Breast epithelium (tissue), 3 donors: ENCODE data around the gene SDR39U1.

Source experiments
- POLR2A ChIP-seq: fragments of 450-650 bp; IDR thresholded peaks from one replicate; pipeline ENCODE4 v1.6.1; 2016; ENCODE audit warnings: antibody characterized with exemption, mild to moderate bottlenecking, moderate library complexity
- POLR2AphosphoS5 ChIP-seq, 3 donors: sonication (generic); formaldehyde crosslinking; IDR thresholded peaks; one replicate each; pipeline ENCODE4 v1.6.1; 2017; ENCODE audit warnings: antibody characterized with exemption in 3 of 3
- TF ChIP-seq, protein P1 (sequence below), 3 donors: fragments of 450-650 bp; IDR thresholded peaks; one replicate each; pipeline ENCODE4 v1.5.1; 2016 to 2017; ENCODE audit warnings: antibody characterized with exemption in 3 of 3, mild to moderate bottlenecking in 3 of 3, moderate library complexity in 3 of 3

DNA sequence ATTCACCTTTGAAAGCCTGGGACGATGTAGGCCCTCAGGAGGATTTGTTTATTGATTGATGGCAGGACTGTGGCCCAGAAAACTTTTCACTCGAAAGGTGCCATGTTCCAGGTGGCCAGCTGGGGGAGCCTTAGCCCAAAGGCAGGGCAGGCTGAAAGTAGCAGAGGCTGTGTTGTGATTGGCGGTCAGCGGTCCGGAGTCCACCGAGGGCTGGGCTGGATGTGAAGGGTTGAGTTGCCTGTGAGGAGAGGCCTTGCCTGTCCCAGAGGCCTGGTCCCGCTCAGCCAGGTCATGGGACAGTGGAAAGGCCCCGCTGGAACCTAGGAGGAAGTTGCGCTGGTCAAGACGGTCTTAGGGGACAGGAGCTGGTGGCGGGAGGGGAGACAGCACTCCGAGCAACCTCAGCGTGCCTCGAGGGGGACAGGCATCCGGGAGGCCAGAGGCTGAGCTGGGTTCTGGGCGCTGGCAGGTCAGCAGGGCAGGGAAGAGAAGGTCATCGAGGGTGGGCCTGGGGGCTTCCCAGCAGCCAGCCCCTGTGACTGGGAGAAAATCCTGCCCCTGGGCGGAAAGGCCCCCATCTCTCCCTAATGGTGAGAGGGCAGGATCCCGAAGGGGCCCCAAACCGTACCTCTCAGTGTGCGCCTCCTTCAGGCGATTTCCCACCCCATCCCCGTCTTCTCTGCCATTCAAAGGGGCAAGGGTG lies 39.2 kb upstream of the SDR39U1 start:
- TF ChIP-seq, protein P1, sequence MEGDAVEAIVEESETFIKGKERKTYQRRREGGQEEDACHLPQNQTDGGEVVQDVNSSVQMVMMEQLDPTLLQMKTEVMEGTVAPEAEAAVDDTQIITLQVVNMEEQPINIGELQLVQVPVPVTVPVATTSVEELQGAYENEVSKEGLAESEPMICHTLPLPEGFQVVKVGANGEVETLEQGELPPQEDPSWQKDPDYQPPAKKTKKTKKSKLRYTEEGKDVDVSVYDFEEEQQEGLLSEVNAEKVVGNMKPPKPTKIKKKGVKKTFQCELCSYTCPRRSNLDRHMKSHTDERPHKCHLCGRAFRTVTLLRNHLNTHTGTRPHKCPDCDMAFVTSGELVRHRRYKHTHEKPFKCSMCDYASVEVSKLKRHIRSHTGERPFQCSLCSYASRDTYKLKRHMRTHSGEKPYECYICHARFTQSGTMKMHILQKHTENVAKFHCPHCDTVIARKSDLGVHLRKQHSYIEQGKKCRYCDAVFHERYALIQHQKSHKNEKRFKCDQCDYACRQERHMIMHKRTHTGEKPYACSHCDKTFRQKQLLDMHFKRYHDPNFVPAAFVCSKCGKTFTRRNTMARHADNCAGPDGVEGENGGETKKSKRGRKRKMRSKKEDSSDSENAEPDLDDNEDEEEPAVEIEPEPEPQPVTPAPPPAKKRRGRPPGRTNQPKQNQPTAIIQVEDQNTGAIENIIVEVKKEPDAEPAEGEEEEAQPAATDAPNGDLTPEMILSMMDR (IDR thresholded peaks at IDR 0.05) = peak in 1 of 3 donors; percentile 16
- TF ChIP-seq POLR2A = no peak
- TF ChIP-seq POLR2AphosphoS5 (IDR thresholded peaks at IDR 0.05) = no peak
